DND-41 (cell line): ENCODE results near the gene KRT6C.

ENCODE experiments used
- ATAC-seq: fragments of 200-7000 bp; cut with Tn5 transposase; 3 replicates; pipeline ENCODE4 v1.9.1; 2021; ENCODE audit warnings: low read depth; ENCODE audit not compliant: insufficient read depth
- DNase-seq: peaks from one replicate; pipeline ENCODE4 v3.0.0-alpha.2; 2020
- H2AFZ ChIP-seq: 2 replicates; pipeline ENCODE4 v1.6.0; 2012; ENCODE audit warnings: low read depth, low read length
- H3K27ac ChIP-seq: 2 replicates; pipeline ENCODE4 v1.5.1; 2012; ENCODE audit warnings: low read length, inconsistent platforms
- H3K27me3 ChIP-seq: fragments of 200-600 bp; sonication (generic); 2 replicates; pipeline ENCODE4 v1.6.0; 2012; ENCODE audit warnings: low read length, mild to moderate bottlenecking, inconsistent platforms; ENCODE audit not compliant: insufficient read depth, poor library complexity
- H3K36me3 ChIP-seq: 2 replicates; pipeline ENCODE4 v1.5.1; 2012; ENCODE audit warnings: low read length, inconsistent platforms; ENCODE audit not compliant: insufficient read depth
- H3K4me1 ChIP-seq: 2 replicates; pipeline ENCODE4 v1.5.1; 2012; ENCODE audit warnings: mild to moderate bottlenecking, low read length; ENCODE audit not compliant: insufficient read depth
- H3K4me2 ChIP-seq: 2 replicates; pipeline ENCODE4 v1.6.0; 2012; ENCODE audit warnings: mild to moderate bottlenecking, moderate library complexity, low read length, inconsistent platforms; ENCODE audit not compliant: insufficient read depth
- H3K4me3 ChIP-seq, 2 experiments: fragments of 200-600 bp in 1 of 2; shearing (Covaris generic) in 1 of 2; 2 replicates each; pipeline ENCODE4 v1.5.1; 2012 to 2016; ENCODE audit warnings: inconsistent platforms in 2 of 2, low read length in 2 of 2, mild to moderate bottlenecking in 2 of 2, low read depth in 1 of 2, moderate library complexity in 1 of 2
- H3K79me2 ChIP-seq: 2 replicates; pipeline ENCODE4 v1.6.0; 2012; ENCODE audit warnings: low read length, inconsistent platforms; ENCODE audit not compliant: insufficient read depth
- H3K9ac ChIP-seq: 2 replicates; pipeline ENCODE4 v1.6.0; 2012; ENCODE audit warnings: low read depth, mild to moderate bottlenecking, inconsistent platforms, low read length, moderate library complexity
- H3K9me3 ChIP-seq: 2 replicates; pipeline ENCODE4 v1.5.1; 2012; ENCODE audit warnings: low read length, moderate library complexity, mild to moderate bottlenecking, inconsistent platforms; ENCODE audit not compliant: insufficient read depth, severe bottlenecking
- H4K20me1 ChIP-seq: 2 replicates; pipeline ENCODE4 v1.6.0; 2012; ENCODE audit warnings: low read length; ENCODE audit not compliant: insufficient read depth
- CTCF ChIP-seq: IDR thresholded peaks from 2 replicates; pipeline ENCODE4 v1.5.1; 2012; ENCODE audit warnings: borderline replicate concordance, low read length, moderate library complexity, mild to moderate bottlenecking; ENCODE audit not compliant: poor library complexity, severe bottlenecking; ENCODE audit errors: extremely low read depth
- EZH2 ChIP-seq: IDR thresholded peaks from 3 replicates; pipeline ENCODE4 v1.6.1; 2012; ENCODE audit warnings: borderline replicate concordance, low read depth, mild to moderate bottlenecking, moderate library complexity, low read length, inconsistent platforms; ENCODE audit not compliant: severe bottlenecking

Gene KRT6C

GRCh38 chr12:52428121-52428520, 45.5 kb downstream of the KRT6C start:
- DNase-seq, result no peak
- Histone ChIP-seq H3K9me3 (no peaks in the 10 kb centered on the region), H4K20me1 (0 out of 2 replicates have a peak, but pooled peaks cover 7% of the 10 kb centered on the region), H3K4me1 (no peaks in the 10 kb centered on the region), H3K79me2 (no peaks in the 10 kb centered on the region), H2AFZ (no peak overlapping the region), H3K27ac (no peak overlapping the region), H3K4me3 (no peak overlapping the region), H3K27me3 (peaks cover 18% of the 10 kb centered on the region), H3K36me3 (no peaks in the 10 kb centered on the region), H3K4me2 (no peak overlapping the region), H3K9ac (no peak overlapping the region)
- no peak for ATAC-seq
- TF ChIP-seq CTCF (no peak), EZH2 (no peak)

GRCh38 chr12:52427083-52427482, 46.5 kb downstream of the KRT6C start:
- DNase-seq (no peak), ATAC-seq (no peak)
- TF ChIP-seq EZH2 (no peak), CTCF (no peak)
- Histone ChIP-seq H3K9me3 (no peaks in the 10 kb centered on the region), H3K27ac (no peak overlapping the region), H3K79me2 (no peaks in the 10 kb centered on the region), H3K36me3 (no peaks in the 10 kb centered on the region), H3K4me3 (no peak overlapping the region), H3K27me3 (peaks cover 20% of the 10 kb centered on the region), H4K20me1 (0 out of 2 replicates have a peak, but pooled peaks cover 7% of the 10 kb centered on the region), H3K9ac (no peak overlapping the region), H3K4me1 (no peaks in the 10 kb centered on the region), H2AFZ (no peak overlapping the region), H3K4me2 (no peak overlapping the region)

GRCh38 chr12:52426034-52426433, 47.6 kb downstream of the KRT6C start:
- Histone ChIP-seq H3K9ac (no peak overlapping the region), H3K27ac (no peak overlapping the region), H2AFZ (no peak overlapping the region), H3K4me1 (no peaks in the 10 kb centered on the region), H3K4me3 (no peak overlapping the region), H3K9me3 (no peaks in the 10 kb centered on the region), H3K79me2 (no peaks in the 10 kb centered on the region), H3K4me2 (no peak overlapping the region), H4K20me1 (0 out of 2 replicates have a peak, but pooled peaks cover 7% of the 10 kb centered on the region), H3K36me3 (no peaks in the 10 kb centered on the region), H3K27me3 (peaks cover 26% of the 10 kb centered on the region)
- ATAC-seq (no peak), DNase-seq (no peak)
- TF ChIP-seq EZH2 (no peak), CTCF (no peak)

GRCh38 chr12:52425466-52425865, 48.1 kb downstream of the KRT6C start:
- TF ChIP-seq CTCF (no peak), EZH2 (no peak)
- no peak overlapping the region for H3K9ac ChIP-seq
- H3K4me1 ChIP-seq, result no peaks in the 10 kb centered on the region
- no peak overlapping the region for H3K27ac ChIP-seq
- H3K36me3 ChIP-seq, result no peaks in the 10 kb centered on the region
- H3K27me3 ChIP-seq, result peaks cover 27% of the 10 kb centered on the region
- DNase-seq (no peak), ATAC-seq (no peak)
- H3K4me2 ChIP-seq, result no peak overlapping the region
- 0 out of 2 replicates have a peak, but pooled peaks cover 6% of the 10 kb centered on the region for H4K20me1 ChIP-seq
- H3K4me3 ChIP-seq, result no peak overlapping the region
- H3K79me2 ChIP-seq, result no peaks in the 10 kb centered on the region
- H3K9me3 ChIP-seq, result no peaks in the 10 kb centered on the region
- no peak overlapping the region for H2AFZ ChIP-seq
